Measurements from ENCODE around the gene AGK. TPM values are rescaled to one million over a fixed set of nuclear protein-coding genes. Genes with fewer than 3 reads are reported as not detected.
A peak's percentile ranks its signal among the peaks of the same experiment; 100 is the strongest.

Gene AGK
- total and polyA plus RNA-seq, 12 donors: 17.7 to 45.1 (median 38.3) TPM

- TF ChIP-seq CTCF (IDR thresholded peaks at IDR 0.05): no peak
- H3K27me3 ChIP-seq: peaks cover 0 to 8% (median 0%) of the 10 kb centered on the region in 7 donors
- H3K4me1 ChIP-seq: no peaks in the 10 kb centered on the region
- WGBS, 2 donors: 17 to 44% methylated on average over 2 of the region's 2 CpGs
- no peaks in the 10 kb centered on the region for H3K9me3 ChIP-seq
- no peak overlapping the region for H3K27ac ChIP-seq
- no peak for DNase-seq
- no peak overlapping the region for H3K4me3 ChIP-seq
- intact Hi-C loops (cut with DNase I): loop anchor here in 2 of 10 donors (10.0 kb wide), 3 partner anchors 93 to 527 kb away; partner anchors contain the start of gene MRPS33 (in 1 of the 2)
- ATAC-seq: peak in 3 of 8 donors; percentile 41 to 61 (median 59)
- H3K36me3 ChIP-seq: no peaks in the 10 kb centered on the region
Observed at GRCh38 chr7:141541375-141541774, 9.8 kb upstream of the AGK start.

GRCh38 chr7:141544831-141545230 is 6.4 kb upstream of the AGK start:
- WGBS, 2 donors: 54 to 67% methylated on average over 1 of the region's 1 CpG
- DNase-seq (no peak), ATAC-seq (no peak)
- Histone ChIP-seq H3K9me3 (no peaks in the 10 kb centered on the region), H3K36me3 (no peaks in the 10 kb centered on the region), H3K4me1 (no peaks in the 10 kb centered on the region), H3K4me3 (no peak overlapping the region), H3K27me3 (no peaks in the 10 kb centered on the region), H3K27ac (no peak overlapping the region)
- TF ChIP-seq CTCF (IDR thresholded peaks at IDR 0.05): no peak
- intact Hi-C loops (cut with DNase I): loop anchor here in 2 of 10 donors (10.0 kb wide), 3 partner anchors 90 to 530 kb away; partner anchors contain the start of gene MRPS33 (in 1 of the 2)

GRCh38 chr7:141549582-141549981 is 1.6 kb upstream of the AGK start:
- ATAC-seq: no peak
- Histone ChIP-seq H3K27me3 (no peaks in the 10 kb centered on the region), H3K36me3 (no peaks in the 10 kb centered on the region), H3K4me1 (peaks cover 4 to 26% (median 17%) of the 10 kb centered on the region in 9 donors), H3K9me3 (no peaks in the 10 kb centered on the region), H3K4me3 (no peak overlapping the region), H3K27ac (no peak overlapping the region)
- intact Hi-C loops (cut with DNase I): loop anchor here in 2 of 10 donors (10.0 kb wide), 3 partner anchors 85 to 535 kb away; partner anchors contain the start of gene MRPS33 (in 1 of the 2)
- WGBS, 2 donors: 92 to 95% methylated on average over 2 of the region's 2 CpGs
- no peak for DNase-seq
- TF ChIP-seq CTCF (IDR thresholded peaks at IDR 0.05): no peak

- H3K27ac ChIP-seq: peak overlapping the region; percentile 20 to 90 (median 86)
- H3K9me3 ChIP-seq: no peaks in the 10 kb centered on the region
- intact Hi-C loops (cut with DNase I): loop anchor here in 4 of 10 donors (2.0 to 10.0 kb wide), 2 partner anchors 94 to 188 kb away; partner anchors contain the start of gene SSBP1 (in 1 of the 4)
- no peak for TF ChIP-seq CTCF (IDR thresholded peaks at IDR 0.05)
- 26 to 36% methylated on average over 18 of the region's 18 CpGs for WGBS, 2 donors
- H3K36me3 ChIP-seq: peaks cover 0 to 7% (median 0%) of the 10 kb centered on the region in 9 donors
- no peaks in the 10 kb centered on the region for H3K27me3 ChIP-seq
- DNase-seq: peak; percentile 17 to 21
- H3K4me1 ChIP-seq: peaks cover 4 to 26% (median 17%) of the 10 kb centered on the region in 9 donors
- peak; percentile 18 to 71 (median 56) for ATAC-seq
- H3K4me3 ChIP-seq: peak overlapping the region; percentile 85 to 100 (median 97)
Observed at GRCh38 chr7:141550386-141551093, 670 bp upstream of the AGK start.

Data from heart right ventricle (tissue), 16 donors.